SKM-1 (cell line): Measurements from ENCODE around the gene GJC1.
A peak's percentile ranks its signal among the peaks of the same experiment; 100 is the strongest.

ENCODE experiments used
- DNase-seq: peaks from one replicate; lab custom pipeline; 2025; ENCODE audit not compliant: unreplicated experiment; lab: John Stamatoyannopoulos, UW

Gene GJC1

GRCh38 chr17:44804302-44805089, 25.6 kb downstream of the GJC1 start:
- DNase-seq = no peak

GRCh38 chr17:44801880-44802279, 28.2 kb downstream of the GJC1 start:
- no peak for DNase-seq

- no peak for DNase-seq
Observed at GRCh38 chr17:44798356-44798755, 31.7 kb downstream of the GJC1 start.

- DNase-seq = no peak
Observed at GRCh38 chr17:44797802-44798201, 32.3 kb downstream of the GJC1 start.

- no peak for DNase-seq
Observed at GRCh38 chr17:44796731-44797130, 33.4 kb downstream of the GJC1 start.

GRCh38 chr17:44795928-44796327, 34.2 kb downstream of the GJC1 start:
- DNase-seq = no peak

GRCh38 chr17:44795421-44795820, 34.7 kb downstream of the GJC1 start:
- DNase-seq = no peak

- peak; percentile 47 for DNase-seq
Observed at GRCh38 chr17:44794851-44795413, 35.2 kb downstream of the GJC1 start.

- DNase-seq = no peak
Observed at GRCh38 chr17:44793885-44794842, 35.9 kb downstream of the GJC1 start.

- DNase-seq = no peak
Observed at GRCh38 chr17:44792276-44792675, 37.8 kb downstream of the GJC1 start.

- DNase-seq = no peak
Observed at GRCh38 chr17:44788139-44788538, 41.9 kb downstream of the GJC1 start.

- no peak for DNase-seq
Observed at GRCh38 chr17:44787271-44787940, 42.7 kb downstream of the GJC1 start.

- no peak for DNase-seq
Observed at GRCh38 chr17:44786551-44787081, 43.5 kb downstream of the GJC1 start.

- DNase-seq = no peak
Observed at GRCh38 chr17:44785921-44786320, 44.2 kb downstream of the GJC1 start.

GRCh38 chr17:44782326-44782850, 47.7 kb downstream of the GJC1 start:
- DNase-seq = no peak

- no peak for DNase-seq
Observed at GRCh38 chr17:44781551-44782325, 48.3 kb downstream of the GJC1 start.

GRCh38 chr17:44780845-44781480, 49.1 kb downstream of the GJC1 start:
- no peak for DNase-seq

- DNase-seq = no peak
Observed at GRCh38 chr17:44780161-44780560, 49.9 kb downstream of the GJC1 start.
